ENCODE data around the gene PIGS.

Gene PIGS

DNA sequence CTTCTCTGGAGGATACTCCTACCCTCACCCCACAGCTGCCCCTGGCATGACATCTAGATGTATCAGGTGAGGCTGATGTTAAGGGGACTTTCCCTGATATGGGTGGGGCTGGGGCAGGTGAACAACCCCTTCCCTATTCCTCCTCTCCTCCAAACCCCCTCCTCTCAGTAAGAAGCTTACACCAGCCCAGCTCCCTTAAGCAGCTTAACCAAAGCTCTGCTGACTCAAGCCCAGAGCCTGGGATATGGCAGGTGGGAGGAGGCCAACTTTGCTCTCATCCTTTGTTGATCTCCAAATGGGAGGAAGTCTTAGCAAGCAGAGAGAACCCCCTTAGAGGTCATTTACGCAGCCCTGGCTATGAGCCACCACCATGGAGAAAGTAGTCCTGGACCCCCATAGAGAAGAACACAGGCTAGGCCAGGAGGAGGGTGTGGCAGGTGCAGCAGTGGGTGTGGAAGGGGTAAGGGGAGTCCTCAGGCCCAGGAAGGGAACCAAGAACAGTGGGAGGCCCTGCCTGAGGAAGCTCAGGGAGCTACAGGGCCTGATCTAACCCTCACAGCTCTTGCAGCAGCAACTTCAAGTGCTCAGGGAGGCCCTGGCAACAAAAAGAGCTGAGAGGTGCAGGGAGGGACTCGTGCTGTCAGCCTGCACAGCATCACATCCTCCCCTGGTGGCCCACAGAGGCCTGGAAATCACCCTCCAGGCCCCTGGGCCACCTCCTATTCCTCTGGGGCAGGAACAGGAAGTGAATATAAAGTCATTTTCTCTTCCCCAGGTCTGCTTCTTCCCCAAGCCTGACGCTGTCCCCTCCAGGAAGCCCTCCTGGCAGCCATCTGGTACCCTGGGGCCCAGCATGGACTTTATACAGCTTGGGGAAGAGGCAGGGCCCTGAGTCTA is 21.8 kb downstream of the PIGS start:
- Histone ChIP-seq H3K27ac (no peak overlapping the region), H3K4me3 (no peak overlapping the region)
- TF ChIP-seq, protein P1, sequence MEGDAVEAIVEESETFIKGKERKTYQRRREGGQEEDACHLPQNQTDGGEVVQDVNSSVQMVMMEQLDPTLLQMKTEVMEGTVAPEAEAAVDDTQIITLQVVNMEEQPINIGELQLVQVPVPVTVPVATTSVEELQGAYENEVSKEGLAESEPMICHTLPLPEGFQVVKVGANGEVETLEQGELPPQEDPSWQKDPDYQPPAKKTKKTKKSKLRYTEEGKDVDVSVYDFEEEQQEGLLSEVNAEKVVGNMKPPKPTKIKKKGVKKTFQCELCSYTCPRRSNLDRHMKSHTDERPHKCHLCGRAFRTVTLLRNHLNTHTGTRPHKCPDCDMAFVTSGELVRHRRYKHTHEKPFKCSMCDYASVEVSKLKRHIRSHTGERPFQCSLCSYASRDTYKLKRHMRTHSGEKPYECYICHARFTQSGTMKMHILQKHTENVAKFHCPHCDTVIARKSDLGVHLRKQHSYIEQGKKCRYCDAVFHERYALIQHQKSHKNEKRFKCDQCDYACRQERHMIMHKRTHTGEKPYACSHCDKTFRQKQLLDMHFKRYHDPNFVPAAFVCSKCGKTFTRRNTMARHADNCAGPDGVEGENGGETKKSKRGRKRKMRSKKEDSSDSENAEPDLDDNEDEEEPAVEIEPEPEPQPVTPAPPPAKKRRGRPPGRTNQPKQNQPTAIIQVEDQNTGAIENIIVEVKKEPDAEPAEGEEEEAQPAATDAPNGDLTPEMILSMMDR (IDR thresholded peaks at IDR 0.05) = no peak
- no peak for DNase-seq (ENCODE audit: low spot score)

DNA sequence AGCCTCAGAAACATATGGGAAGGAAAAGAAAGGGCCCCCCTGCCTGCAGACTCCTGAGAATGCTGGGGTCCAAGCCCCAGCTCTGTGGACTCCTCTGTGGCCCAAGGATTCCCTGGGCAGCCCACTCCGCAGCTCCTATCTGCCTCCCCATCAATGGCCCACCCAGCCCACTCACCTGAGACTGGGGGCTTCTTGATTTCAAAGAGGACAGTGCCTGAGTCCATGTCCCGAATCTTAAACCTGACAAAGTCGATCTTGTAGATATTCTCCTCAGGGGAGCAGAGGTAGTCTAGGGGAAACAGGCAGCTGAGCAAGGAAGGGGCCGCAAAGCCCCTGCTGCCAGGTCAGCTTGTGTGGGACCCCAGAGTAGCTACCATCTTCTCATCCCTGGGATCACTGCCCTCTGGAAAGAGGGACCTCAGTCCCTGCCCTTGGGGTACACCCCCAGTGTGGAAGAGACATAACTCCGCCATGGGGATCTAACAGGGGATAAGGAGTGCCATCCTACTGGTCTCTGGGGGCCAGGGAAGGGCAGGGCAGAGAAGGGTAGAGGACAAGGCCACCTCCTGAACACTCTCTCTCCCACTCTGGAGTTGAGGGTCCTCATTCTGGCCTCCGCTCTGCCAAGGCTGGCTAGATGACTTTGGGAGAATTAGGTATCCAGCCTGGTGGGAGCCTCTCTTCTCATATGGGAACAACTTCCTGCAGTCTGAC is 22.8 kb downstream of the PIGS start:
- H3K4me3 ChIP-seq = no peak overlapping the region
- TF ChIP-seq, protein P1 (IDR thresholded peaks at IDR 0.05) = no peak
- H3K27ac ChIP-seq = no peak overlapping the region
- no peak for DNase-seq (ENCODE audit: low spot score)

DNA sequence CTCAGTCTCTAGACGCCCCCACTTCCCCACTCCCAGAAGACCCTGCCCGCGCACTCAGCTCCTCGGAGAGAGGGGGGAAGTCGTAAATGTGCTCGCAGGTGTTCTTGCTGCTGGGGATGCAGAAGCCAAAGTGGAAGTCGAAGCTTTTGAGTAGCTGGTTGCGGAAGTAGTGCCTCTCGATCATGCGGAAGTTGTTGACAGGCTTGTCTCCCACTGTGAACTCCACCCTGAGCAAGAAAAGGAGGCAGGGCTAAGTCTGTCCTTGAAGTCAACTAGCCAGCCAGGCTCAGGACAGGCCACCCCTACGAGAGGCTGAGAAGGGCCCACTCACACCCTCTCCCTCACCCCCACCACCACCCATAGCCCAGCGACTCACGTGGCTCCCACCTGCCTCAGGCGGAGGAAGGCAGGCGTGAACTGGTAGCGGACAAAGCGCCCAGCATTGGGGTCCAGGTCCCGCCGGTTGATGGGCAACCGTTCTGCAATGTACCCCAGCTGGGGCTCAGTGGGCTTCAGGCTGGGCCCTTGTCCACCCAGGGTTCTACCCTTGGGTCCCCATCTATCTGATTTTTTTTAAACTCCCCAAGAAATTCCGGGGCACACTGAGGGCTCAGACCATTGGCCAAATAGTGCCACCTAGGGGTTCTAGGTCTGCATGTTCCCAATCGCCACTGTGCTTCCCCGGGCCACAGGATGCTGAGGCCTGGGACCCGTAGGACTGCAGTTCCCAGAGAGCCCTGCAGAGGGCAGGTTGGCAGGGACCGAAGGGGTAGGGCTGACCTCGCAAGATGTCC is 23.5 kb downstream of the PIGS start:
- Histone ChIP-seq H3K27ac (peak overlapping the region in 1 of 2 donors; percentile 46), H3K4me3 (no peak overlapping the region)
- no peak for DNase-seq (ENCODE audit: low spot score)
- TF ChIP-seq, protein P1 (IDR thresholded peaks at IDR 0.05) = peak; percentile 63

DNA sequence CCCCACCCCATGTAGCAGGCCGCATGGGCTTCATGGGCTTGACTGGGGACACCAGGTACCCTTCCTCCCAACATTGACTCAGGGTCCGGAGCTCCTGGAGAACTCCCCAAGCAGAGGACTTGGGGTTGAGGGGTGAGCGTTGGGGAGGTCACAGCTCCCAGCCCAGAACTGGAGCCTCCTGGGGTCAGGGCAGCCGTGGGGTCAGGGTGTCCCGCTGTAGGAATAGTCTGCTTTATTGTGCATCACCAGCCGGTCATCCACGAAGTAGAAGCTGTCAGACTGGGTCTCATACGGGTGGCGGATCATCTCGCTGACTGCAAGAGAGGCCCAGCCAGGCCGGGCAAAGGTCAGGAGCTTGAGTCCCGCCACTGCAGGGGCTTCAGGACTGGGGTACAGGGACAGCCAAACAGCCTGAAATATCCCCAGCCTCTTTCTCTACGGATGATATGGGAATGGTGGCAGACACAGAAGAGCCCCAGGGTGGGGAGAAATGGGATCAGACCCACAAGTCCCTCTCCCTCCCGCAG is 24.2 kb downstream of the PIGS start:
- TF ChIP-seq, protein P1 (IDR thresholded peaks at IDR 0.05) = no peak
- no peak for DNase-seq (ENCODE audit: low spot score)
- peak overlapping the region in 1 of 2 donors; percentile 46 for H3K27ac ChIP-seq
- H3K4me3 ChIP-seq = no peak overlapping the region

DNA sequence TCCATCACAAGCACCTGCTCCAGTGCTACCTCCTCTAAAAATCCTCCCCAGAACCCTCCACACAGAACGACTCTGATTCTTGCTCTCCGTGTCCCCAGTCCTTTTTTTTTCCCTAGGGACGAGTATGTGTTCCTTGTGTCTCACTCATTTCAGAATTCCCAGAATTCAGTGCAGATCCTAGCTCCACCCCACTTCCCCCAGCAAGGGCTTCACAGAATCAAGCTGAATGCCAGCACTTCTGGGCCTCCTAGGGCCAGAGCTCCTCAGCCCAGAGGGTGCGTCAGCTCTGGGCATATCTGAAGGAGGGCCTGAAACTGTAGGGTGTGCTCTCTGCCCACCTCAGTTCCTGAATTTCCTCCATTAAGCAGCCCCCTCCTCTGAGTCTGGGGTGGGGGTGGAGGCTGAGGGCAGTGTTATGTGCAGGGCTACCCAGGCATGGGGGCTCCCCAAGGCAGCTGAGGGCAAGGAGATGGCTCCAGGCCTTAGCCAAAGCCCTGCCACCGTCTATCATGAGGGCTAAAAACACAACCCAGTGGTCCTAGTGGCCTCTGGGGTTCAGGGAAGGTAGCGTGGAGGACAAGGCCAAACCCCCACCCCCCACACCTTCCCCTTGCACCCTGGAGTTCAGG is 25.4 kb downstream of the PIGS start:
- H3K4me3 ChIP-seq = no peak overlapping the region
- no peak for DNase-seq (ENCODE audit: low spot score)
- TF ChIP-seq, protein P1 (IDR thresholded peaks at IDR 0.05) = no peak

GRCh38 chr17:28545141-28545503 is 26.2 kb downstream of the PIGS start:
- Histone ChIP-seq H3K27ac (no peak overlapping the region), H3K4me3 (no peak overlapping the region)
- TF ChIP-seq, protein P1 (IDR thresholded peaks at IDR 0.05) = no peak
- no peak for DNase-seq (ENCODE audit: low spot score)

More for the DNA sequence above, 25.4 kb downstream of the PIGS start:
- no peak overlapping the region for H3K27ac ChIP-seq
